Measurements from ENCODE around the gene FNBP1L. TPM values are rescaled to one million over a fixed set of nuclear protein-coding genes. Genes with fewer than 3 reads are reported as not detected.

The FNBP1L gene
- total and polyA plus RNA-seq, 2 of the 8 experiments (the other 6 are each of a cell fraction or from before 2014, with no cell fraction given), result 48.9 to 95.9 TPM

- no peaks in the 10 kb centered on the region for H3K36me3 ChIP-seq (ENCODE audit: control insufficient read depth in 2 of 4, insufficient read depth in 4 of 4, low read length in 3 of 4)
- no peak overlapping the region for H3K9ac ChIP-seq (replicated peaks in 1 of 4; ENCODE audit: extremely low read depth in 1 of 4, low read depth in 3 of 4, low read length in 3 of 4)
- no peak overlapping the region for H3K14ac ChIP-seq (ENCODE audit: insufficient read length)
- no peak for FAIRE-seq
- H3K9me3 ChIP-seq (ENCODE audit: insufficient read depth in 2 of 2, low read depth in 1 of 2, low read length in 1 of 2), result no peaks in the 10 kb centered on the region
- no peak overlapping the region for H3K23ac ChIP-seq (ENCODE audit: insufficient read length)
- H2BK12ac ChIP-seq (ENCODE audit: low read depth, low read length), result no peak overlapping the region
- H3K23me2 ChIP-seq (ENCODE audit: low read depth, low read length), result no peaks in the 10 kb centered on the region
- H4K5ac ChIP-seq (ENCODE audit: insufficient read length, low read depth, low read length), result no peak overlapping the region
- TF ChIP-seq ATF2 (IDR thresholded peaks at IDR 0.05; ENCODE audit: low read length) (no peak), JUN (IDR thresholded peaks at IDR 0.05; ENCODE audit: low read depth, low read length) (no peak), NANOG (IDR thresholded peaks at IDR 0.05; ENCODE audit: insufficient read depth, low read depth, low read length, poor library complexity, severe bottlenecking) (no peak), SP4 (IDR thresholded peaks at IDR 0.05; ENCODE audit: low read length) (no peak), ASH2L (IDR thresholded peaks at IDR 0.05; ENCODE audit: low read length) (no peak)
- H3K4me2 ChIP-seq (ENCODE audit: insufficient read depth in 1 of 2, low read depth in 2 of 2, low read length in 2 of 2), result no peak overlapping the region
- H3K56ac ChIP-seq (replicated peaks; ENCODE audit: insufficient read length, low read depth, low read length), result no peak overlapping the region
- H3K27me3 ChIP-seq (replicated peaks in 1 of 4; ENCODE audit: control insufficient read depth in 3 of 4, extremely low read depth in 1 of 4, insufficient read depth in 3 of 4, low read length in 3 of 4), result no peaks in the 10 kb centered on the region
- no peak overlapping the region for H2AFZ ChIP-seq (ENCODE audit: low read length)
- H3K4ac ChIP-seq (replicated peaks; ENCODE audit: insufficient read length, low read depth, low read length), result no peak overlapping the region
- peaks cover 0 to 4% of the 10 kb centered on the region in 2 experiments for H4K20me1 ChIP-seq (replicated peaks in 1 of 2; ENCODE audit: control insufficient read depth in 1 of 2, insufficient read depth in 2 of 2, low read length in 2 of 2)
- H3K79me2 ChIP-seq (ENCODE audit: control insufficient read depth in 1 of 2, insufficient read depth in 2 of 2, low read length in 2 of 2), result no peaks in the 10 kb centered on the region; a peak in 1 of 4 replicates
- no peak overlapping the region for H2AK5ac ChIP-seq (ENCODE audit: low read depth, low read length)
- no peak overlapping the region for H3K27ac ChIP-seq (ENCODE audit: low read depth, low read length)
- H3K18ac ChIP-seq (ENCODE audit: extremely low read depth, low read length), result no peak overlapping the region
- H4K8ac ChIP-seq (ENCODE audit: extremely low read depth, insufficient read depth, low read length), result no peak overlapping the region
- H2BK15ac ChIP-seq (ENCODE audit: low read length), result no peak overlapping the region
- no peak for DNase-seq (ENCODE audit: low read depth in 1 of 2, low spot score in 2 of 2)
- POLR2A ChIA-PET (ENCODE audit: partially characterized antibody), result no interaction called here
- CTCF ChIA-PET (ENCODE audit: partially characterized antibody), result interaction anchor here (0.9 to 1.6 kb wide), 3 partner anchors 27 to 292 kb away, joined by 3 to 4 read pairs (median 4); no protein-coding TSS in a partner anchor
- peaks cover 7 to 19% (median 11%) of the 10 kb centered on the region in 4 experiments; a peak in 6 of 7 replicates for H3K4me1 ChIP-seq (replicated peaks in 1 of 4; ENCODE audit: control insufficient read depth in 3 of 4, insufficient read depth in 4 of 4, low read length in 3 of 4)
- H2BK120ac ChIP-seq (replicated peaks; ENCODE audit: low read depth, low read length), result no peak overlapping the region
- H2BK20ac ChIP-seq (ENCODE audit: low read length), result no peak overlapping the region
- WGBS, 2 experiments (ENCODE audit: extremely low coverage in 1 of 2, insufficient coverage in 1 of 2, insufficient read length in 1 of 2, insufficient replicate concordance in 2 of 2, low coverage in 1 of 2, low lambda C conversion rate in 2 of 2, missing lambda C conversion rate in 1 of 2), result 82% methylated on average over 4 of the region's 4 CpGs; no CpG with 5 or more reads in 1 of the 2 experiments
- H3K4me3 ChIP-seq (ENCODE audit: extremely low read depth in 1 of 4, insufficient read depth in 2 of 4, low read depth in 3 of 4, low read length in 4 of 4), result no peak overlapping the region
- peaks cover 3% of the 10 kb centered on the region; the same call in 1 of the 2 replicates for H3K79me1 ChIP-seq (ENCODE audit: low read depth, low read length)
- no peak overlapping the region for H4K91ac ChIP-seq (replicated peaks; ENCODE audit: insufficient read length, low read length)
- H2BK5ac ChIP-seq (ENCODE audit: low read depth, low read length), result no peak overlapping the region
Measured at GRCh38 chr1:93596329-93597089, 148.6 kb downstream of the FNBP1L start.

Data from H1 (cell line).